Activated CD8-positive, alpha-beta memory T cell treated with anti-CD3 and anti-CD28 coated beads for 48 hours (primary cell): ENCODE results near the gene COLEC12.
"Not testable (repeated sequence)": the region's sequence is repeated elsewhere in the genome, so short reads cannot be mapped to it uniquely, and the experiment has no call there.

ENCODE experiments used
- DNase-seq, 3 experiments: peaks; one replicate each; pipeline ENCODE4 v3.0.0-alpha.2; 2020; ENCODE audit warnings: low read depth in 2 of 3, low spot score in 2 of 3

COLEC12 gene

GRCh38 chr18:331221-331821 is 169.2 kb downstream of the COLEC12 start:
- no peak for DNase-seq

GRCh38 chr18:328928-329327 is 171.6 kb downstream of the COLEC12 start:
- no peak for DNase-seq

GRCh38 chr18:326846-327245 is 173.7 kb downstream of the COLEC12 start:
- no peak for DNase-seq

GRCh38 chr18:323253-323622 is 177.3 kb downstream of the COLEC12 start:
- DNase-seq = no peak

- DNase-seq = no peak
Measured at GRCh38 chr18:321865-322467, 178.5 kb downstream of the COLEC12 start.

GRCh38 chr18:320155-320554 is 180.3 kb downstream of the COLEC12 start:
- no peak for DNase-seq

GRCh38 chr18:319720-320119 is 180.8 kb downstream of the COLEC12 start:
- no peak for DNase-seq

GRCh38 chr18:318791-319291 is 181.7 kb downstream of the COLEC12 start:
- no peak for DNase-seq

GRCh38 chr18:317618-318017 is 182.9 kb downstream of the COLEC12 start:
- DNase-seq = no peak

- DNase-seq = no peak
Measured at GRCh38 chr18:316393-316792, 184.1 kb downstream of the COLEC12 start.

GRCh38 chr18:313931-314330 is 186.6 kb downstream of the COLEC12 start:
- no peak for DNase-seq

- no peak for DNase-seq
Measured at GRCh38 chr18:312415-312814, 188.1 kb downstream of the COLEC12 start.

GRCh38 chr18:310042-310441 is 190.5 kb downstream of the COLEC12 start:
- no peak for DNase-seq

GRCh38 chr18:308086-308485 is 192.4 kb downstream of the COLEC12 start:
- DNase-seq = not testable (repeated sequence)

- DNase-seq = no peak
Measured at GRCh38 chr18:306608-307255, 193.8 kb downstream of the COLEC12 start.

- DNase-seq = no peak
Measured at GRCh38 chr18:305003-305501, 195.4 kb downstream of the COLEC12 start.

GRCh38 chr18:303607-304006 is 196.9 kb downstream of the COLEC12 start:
- DNase-seq = no peak

GRCh38 chr18:303011-303410 is 197.5 kb downstream of the COLEC12 start:
- DNase-seq = no peak

GRCh38 chr18:302097-302496 is 198.4 kb downstream of the COLEC12 start:
- no peak for DNase-seq

- no peak for DNase-seq
Measured at GRCh38 chr18:297936-298335, 202.6 kb downstream of the COLEC12 start.

- no peak for DNase-seq
Measured at GRCh38 chr18:295756-296490, 204.6 kb downstream of the COLEC12 start.

- DNase-seq = no peak
Measured at GRCh38 chr18:294566-294965, 205.9 kb downstream of the COLEC12 start.
